ENCODE data around the gene OCIAD2. TPM values are rescaled to one million over a fixed set of nuclear protein-coding genes. Genes with fewer than 3 reads are reported as not detected.
A peak's percentile ranks its signal among the peaks of the same experiment; 100 is the strongest.

The OCIAD2 gene
- total RNA-seq, 1 donor from 2014 or later = 29.7 TPM

- TF ChIP-seq CTCF (conservative IDR thresholded peaks at IDR 0.05) = no peak
- peaks cover 3% of the 10 kb centered on the region for H3K9me3 Mint-ChIP-seq
- H3K4me3 Mint-ChIP-seq = no peak overlapping the region
- no peak for DNase-seq (ENCODE audit: low read depth, low spot score)
- peaks cover 4% of the 10 kb centered on the region for H3K4me1 Mint-ChIP-seq
- no peaks in the 10 kb centered on the region for H3K36me3 Mint-ChIP-seq (ENCODE audit: low read depth)
- H3K27me3 Mint-ChIP-seq (ENCODE audit: low read depth) = peaks cover 7% of the 10 kb centered on the region
- no peak overlapping the region for H3K27ac Mint-ChIP-seq (ENCODE audit: unreplicated experiment)
Measured at GRCh38 chr4:48914311-48914710, 7.7 kb upstream of the OCIAD2 start.

- H3K36me3 Mint-ChIP-seq (ENCODE audit: low read depth) = no peaks in the 10 kb centered on the region
- peaks cover 3% of the 10 kb centered on the region for H3K9me3 Mint-ChIP-seq
- no peak for TF ChIP-seq CTCF (conservative IDR thresholded peaks at IDR 0.05)
- H3K4me3 Mint-ChIP-seq = no peak overlapping the region
- no peak overlapping the region for H3K27ac Mint-ChIP-seq (ENCODE audit: unreplicated experiment)
- DNase-seq (ENCODE audit: low read depth, low spot score) = no peak
- H3K4me1 Mint-ChIP-seq = peaks cover 4% of the 10 kb centered on the region
- peaks cover 6% of the 10 kb centered on the region for H3K27me3 Mint-ChIP-seq (ENCODE audit: low read depth)
Measured at GRCh38 chr4:48913346-48913745, 6.8 kb upstream of the OCIAD2 start.

- Mint-ChIP-seq H3K4me1 (peaks cover 4% of the 10 kb centered on the region), H3K9me3 (peaks cover 3% of the 10 kb centered on the region), H3K27ac (ENCODE audit: unreplicated experiment) (no peak overlapping the region), H3K4me3 (no peak overlapping the region), H3K27me3 (ENCODE audit: low read depth) (peaks cover 6% of the 10 kb centered on the region), H3K36me3 (ENCODE audit: low read depth) (no peaks in the 10 kb centered on the region)
- no peak for TF ChIP-seq CTCF (conservative IDR thresholded peaks at IDR 0.05)
- no peak for DNase-seq (ENCODE audit: low read depth, low spot score)
Measured at GRCh38 chr4:48912349-48912748, 5.8 kb upstream of the OCIAD2 start.

- no peaks in the 10 kb centered on the region for H3K27me3 Mint-ChIP-seq (ENCODE audit: low read depth)
- H3K36me3 Mint-ChIP-seq (ENCODE audit: low read depth) = peaks cover 2% of the 10 kb centered on the region
- peaks cover 3% of the 10 kb centered on the region for H3K9me3 Mint-ChIP-seq
- H3K4me3 Mint-ChIP-seq = no peak overlapping the region
- DNase-seq (ENCODE audit: low read depth, low spot score) = no peak
- peaks cover 15% of the 10 kb centered on the region for H3K4me1 Mint-ChIP-seq
- no peak overlapping the region for H3K27ac Mint-ChIP-seq (ENCODE audit: unreplicated experiment)
- no peak for TF ChIP-seq CTCF (conservative IDR thresholded peaks at IDR 0.05)
Measured at GRCh38 chr4:48910511-48910910, 3.9 kb upstream of the OCIAD2 start.

- Mint-ChIP-seq H3K36me3 (ENCODE audit: low read depth) (peaks cover 2% of the 10 kb centered on the region), H3K27me3 (ENCODE audit: low read depth) (no peaks in the 10 kb centered on the region), H3K27ac (ENCODE audit: unreplicated experiment) (no peak overlapping the region), H3K9me3 (peaks cover 3% of the 10 kb centered on the region), H3K4me1 (peaks cover 23% of the 10 kb centered on the region), H3K4me3 (no peak overlapping the region)
- DNase-seq (ENCODE audit: low read depth, low spot score) = no peak
- TF ChIP-seq CTCF (conservative IDR thresholded peaks at IDR 0.05) = no peak
Measured at GRCh38 chr4:48909697-48910096, 3.1 kb upstream of the OCIAD2 start.

- Mint-ChIP-seq H3K9me3 (peaks cover 3% of the 10 kb centered on the region), H3K27me3 (ENCODE audit: low read depth) (no peaks in the 10 kb centered on the region), H3K36me3 (ENCODE audit: low read depth) (peaks cover 2% of the 10 kb centered on the region), H3K4me1 (peaks cover 23% of the 10 kb centered on the region), H3K27ac (ENCODE audit: unreplicated experiment) (no peak overlapping the region), H3K4me3 (peak overlapping the region; percentile 69)
- no peak for DNase-seq (ENCODE audit: low read depth, low spot score)
- no peak for TF ChIP-seq CTCF (conservative IDR thresholded peaks at IDR 0.05)
Measured at GRCh38 chr4:48908687-48909086, 2.1 kb upstream of the OCIAD2 start.
